ENCODE results near the gene LGI4.

LGI4 gene

GRCh38 chr19:35122687-35123551, 11.9 kb downstream of the LGI4 start:
- DNase-seq, result no peak

GRCh38 chr19:35120898-35121297, 14.0 kb downstream of the LGI4 start:
- DNase-seq, result no peak

- DNase-seq, result peak; percentile 91
These were observed 14.4 kb downstream of the LGI4 start for GRCh38 chr19:35120492-35120891.

- DNase-seq, result no peak
These were observed 15.2 kb downstream of the LGI4 start for GRCh38 chr19:35119578-35120155.

GRCh38 chr19:35119091-35119490, 15.8 kb downstream of the LGI4 start:
- DNase-seq, result no peak

GRCh38 chr19:35118268-35119020, 16.4 kb downstream of the LGI4 start:
- DNase-seq, result no peak

- DNase-seq, result no peak
These were observed 17.1 kb downstream of the LGI4 start for GRCh38 chr19:35117799-35118198.

GRCh38 chr19:35117116-35117515, 17.7 kb downstream of the LGI4 start:
- DNase-seq, result peak; percentile 98

- no peak for DNase-seq
These were observed 18.6 kb downstream of the LGI4 start for GRCh38 chr19:35116072-35116801.

- DNase-seq, result no peak
These were observed 19.5 kb downstream of the LGI4 start, which contains the start of gene FXYD3 for GRCh38 chr19:35115177-35115951. Gene FXYD3 (plus strand): TSS chr19:35115823. CDS start chr19:35119377, 3,554 bp downstream.

- DNase-seq, result peak; percentile 91
These were observed 20.3 kb downstream of the LGI4 start for GRCh38 chr19:35114353-35115176.

- DNase-seq, result no peak
These were observed 21.7 kb downstream of the LGI4 start for GRCh38 chr19:35112995-35113688.

- no peak for DNase-seq
These were observed 23.9 kb downstream of the LGI4 start for GRCh38 chr19:35110974-35111373.

- DNase-seq, result no peak
These were observed 25.3 kb downstream of the LGI4 start for GRCh38 chr19:35109395-35110112.

- DNase-seq, result no peak
These were observed 26.1 kb downstream of the LGI4 start for GRCh38 chr19:35108730-35109129.

GRCh38 chr19:35107545-35107944, 27.3 kb downstream of the LGI4 start:
- DNase-seq, result no peak

- DNase-seq, result no peak
These were observed 27.8 kb downstream of the LGI4 start for GRCh38 chr19:35106898-35107541.

GRCh38 chr19:35106291-35106583, 28.6 kb downstream of the LGI4 start:
- DNase-seq, result no peak

Measured in NCI-H82 (cell line).